AG08395 (cell line): ENCODE data around the gene FOXI2.

ENCODE experiments used
- DNase-seq: peaks from one replicate; pipeline ENCODE4 v3.0.0; 2012; ENCODE audit warnings: mixed read lengths, low spot score

Gene FOXI2

GRCh38 chr10:127743205-127743604 is 6.2 kb downstream of the FOXI2 start:
- no peak for DNase-seq

- no peak for DNase-seq
These were observed 8.0 kb downstream of the FOXI2 start for GRCh38 chr10:127744956-127745355.

GRCh38 chr10:127745861-127746260 is 8.9 kb downstream of the FOXI2 start:
- no peak for DNase-seq

GRCh38 chr10:127755753-127756152 is 18.8 kb downstream of the FOXI2 start:
- DNase-seq = no peak

GRCh38 chr10:127756264-127756663 is 19.3 kb downstream of the FOXI2 start:
- no peak for DNase-seq

DNA sequence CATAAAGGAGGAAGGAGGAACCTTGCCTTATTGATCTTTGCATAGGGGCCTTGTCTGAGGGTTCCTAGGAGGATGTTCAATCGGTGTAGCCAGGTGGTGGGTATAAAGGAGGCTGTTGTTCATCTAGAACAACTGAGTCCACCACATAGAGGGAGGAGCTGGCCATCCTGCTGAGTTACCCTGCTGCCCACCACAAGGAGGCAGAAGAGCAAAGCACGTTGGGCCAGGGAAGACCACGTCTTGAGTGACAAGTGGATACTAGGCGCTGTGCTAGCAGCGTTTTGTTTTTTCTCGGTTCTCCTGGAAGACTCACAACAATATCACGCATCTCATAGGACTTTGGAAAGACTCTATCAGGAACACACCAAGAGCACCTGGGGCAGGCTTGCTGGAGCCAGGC is 20.0 kb downstream of the FOXI2 start:
- DNase-seq = no peak

- no peak for DNase-seq
These were observed 22.3 kb downstream of the FOXI2 start for GRCh38 chr10:127759276-127759675.

- no peak for DNase-seq
These were observed 25.9 kb downstream of the FOXI2 start for GRCh38 chr10:127762925-127763324.

DNA sequence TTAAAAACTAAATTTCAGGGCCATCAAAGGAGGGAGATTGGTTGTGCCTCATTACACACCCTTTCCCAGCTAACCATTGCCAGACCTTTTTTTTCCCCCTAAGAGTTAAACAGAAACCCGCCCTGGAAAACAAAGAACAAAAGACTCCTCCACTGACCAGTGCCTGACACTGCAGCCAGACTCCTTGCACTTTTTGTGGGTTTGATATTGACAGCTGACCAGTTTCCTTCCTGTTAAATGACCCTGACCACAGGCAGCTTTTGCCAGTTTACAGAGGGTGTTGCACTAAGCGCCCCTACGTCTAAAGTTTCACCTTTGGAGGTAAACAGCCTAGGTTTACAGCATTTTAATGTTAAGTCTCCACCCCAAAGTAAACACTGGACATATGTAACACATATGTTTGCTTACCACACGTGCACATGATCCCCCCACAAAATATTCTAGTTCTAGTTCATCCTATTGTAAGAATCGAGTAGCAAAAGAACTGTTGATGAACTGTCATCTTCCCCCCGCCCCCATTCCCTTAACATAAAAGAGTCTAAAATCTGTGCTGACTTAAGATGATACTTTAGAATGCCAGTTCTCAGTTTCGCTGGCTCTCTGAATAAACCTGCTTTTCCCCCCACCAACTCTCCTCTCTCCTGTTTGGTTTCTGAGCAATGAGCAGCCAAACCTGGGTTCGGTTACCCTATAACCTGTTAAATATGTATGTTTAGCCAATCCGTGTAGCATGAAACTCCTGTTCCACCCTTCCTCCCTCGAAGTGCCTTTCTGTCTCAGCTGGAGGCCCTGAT is 38.0 kb downstream of the FOXI2 start:
- DNase-seq = no peak

GRCh38 chr10:127776816-127777215 is 39.8 kb downstream of the FOXI2 start:
- DNase-seq = no peak

DNA sequence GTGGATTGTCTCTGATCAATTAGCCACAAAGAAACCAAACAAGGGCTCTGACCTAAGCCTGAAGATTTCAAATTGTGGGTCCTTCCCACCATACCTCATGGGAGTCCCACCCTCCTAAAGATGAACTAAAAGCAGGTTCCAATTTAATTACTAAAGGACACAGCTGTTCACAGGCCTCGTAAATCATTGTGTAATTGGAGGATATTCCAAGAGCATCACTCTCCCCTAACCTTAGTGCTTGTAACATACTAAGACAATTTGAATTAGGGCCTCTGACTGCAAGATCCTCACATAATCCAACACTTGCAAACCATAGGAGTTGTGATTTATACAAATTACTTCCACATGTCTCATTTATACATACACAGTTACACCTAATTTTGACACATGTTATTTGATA is 44.4 kb downstream of the FOXI2 start:
- DNase-seq = no peak

- DNase-seq = no peak
These were observed 50.9 kb downstream of the FOXI2 start for GRCh38 chr10:127787873-127788272.

DNA sequence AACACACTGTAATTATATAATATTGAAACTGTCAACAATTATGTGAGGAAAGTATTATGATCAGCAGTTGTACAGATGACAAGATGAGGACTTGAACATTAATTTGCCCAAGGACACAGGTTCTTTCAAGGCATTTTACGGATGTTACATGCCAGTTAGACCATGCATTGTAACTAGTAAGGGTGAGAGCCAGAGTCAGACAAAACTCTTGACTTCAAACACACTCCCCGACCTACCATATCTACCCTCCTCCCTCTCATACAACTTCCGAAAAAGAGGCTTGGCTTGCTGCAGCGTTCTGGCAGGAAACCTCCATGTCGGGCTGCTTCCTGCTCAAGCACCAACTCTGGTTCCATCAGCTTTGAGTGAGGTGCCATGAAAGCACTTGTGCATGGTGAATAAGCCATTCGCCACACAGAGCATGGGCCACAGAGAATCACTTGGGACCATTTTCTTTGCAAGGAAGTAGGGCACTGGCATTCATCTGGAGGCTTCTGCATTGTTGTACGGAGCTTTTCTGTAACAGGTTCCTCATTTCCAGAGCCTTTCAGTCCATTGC is 53.2 kb downstream of the FOXI2 start:
- no peak for DNase-seq
